GM12872 (cell line): ENCODE results near the gene SCNN1A.

Experiments used
- CTCF ChIP-seq: IDR thresholded peaks from 3 replicates; pipeline ENCODE4 v1.5.1; 2011; ENCODE audit warnings: low read depth, mild to moderate bottlenecking, low read length, moderate library complexity; ENCODE audit not compliant: insufficient read depth

The SCNN1A gene

GRCh38 chr12:6358881-6359280 is 16.5 kb downstream of the SCNN1A start:
- TF ChIP-seq CTCF = no peak

GRCh38 chr12:6356374-6356820 is 19.0 kb downstream of the SCNN1A start:
- no peak for TF ChIP-seq CTCF

- no peak for TF ChIP-seq CTCF
Measured at GRCh38 chr12:6355491-6356373, 19.6 kb downstream of the SCNN1A start.

GRCh38 chr12:6354495-6355393 is 20.6 kb downstream of the SCNN1A start:
- no peak for TF ChIP-seq CTCF

- no peak for TF ChIP-seq CTCF
Measured at GRCh38 chr12:6352193-6353173, 22.9 kb downstream of the SCNN1A start.

- TF ChIP-seq CTCF = no peak
Measured at GRCh38 chr12:6351622-6352021, 23.7 kb downstream of the SCNN1A start.
